A673 (cell line): Measurements from ENCODE around the gene ASPG.

ENCODE experiments used
- CTCF ChIP-seq: fragments of 300-800, 200-600 bp; sonication (generic); conservative IDR thresholded peaks from 2 replicates; pipeline ENCODE4 v1.5.1; 2017; ENCODE audit warnings: low read depth, mild to moderate bottlenecking, antibody characterized with exemption, low read length, moderate library complexity, mixed read lengths
- EZH2 ChIP-seq: fragments of 200-600 bp; sonication (generic); IDR thresholded peaks from 2 replicates; pipeline ENCODE4 v1.6.1; 2017; ENCODE audit warnings: borderline replicate concordance, low read depth, mild to moderate bottlenecking, mixed read lengths, antibody characterized with exemption, low read length; ENCODE audit not compliant: poor library complexity, severe bottlenecking

DNA sequence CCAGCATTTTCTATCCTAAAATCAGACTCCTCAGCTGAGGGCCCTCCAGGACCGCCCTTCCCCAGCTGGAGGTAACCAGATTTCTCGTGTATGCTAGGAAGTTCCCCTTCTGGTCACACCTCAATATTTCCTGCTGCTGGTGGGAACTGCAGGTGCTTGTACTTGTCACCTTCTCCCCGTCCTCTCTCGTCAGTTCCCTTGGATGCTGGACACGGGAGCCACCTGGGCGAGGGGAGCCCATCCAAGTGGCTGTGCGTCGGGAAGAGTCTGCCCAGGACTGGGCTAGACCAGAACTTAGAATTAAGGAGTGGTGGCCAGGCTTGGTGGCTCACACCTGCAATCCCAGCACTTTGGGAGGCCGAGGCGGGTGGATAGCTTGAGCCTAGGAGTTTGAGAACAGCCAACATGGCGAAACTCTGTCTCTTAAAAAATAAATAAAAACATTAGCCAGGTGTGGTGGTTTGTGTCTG, 29.7 kb downstream of the ASPG start:
- no peak for TF ChIP-seq CTCF
- no peak for TF ChIP-seq EZH2
